GM12875 (cell line): Measurements from ENCODE around the gene AP2A2.

ENCODE experiments used
- H3K4me3 ChIP-seq: one replicate; pipeline ENCODE4 v1.5.1; 2011; ENCODE audit warnings: low read depth, low read length, control low read depth
- TF ChIP-seq, protein P1 (sequence below): IDR thresholded peaks from 2 replicates; pipeline ENCODE4 v1.5.1; 2011; ENCODE audit warnings: low read depth, mild to moderate bottlenecking, control low read depth, inconsistent platforms, low read length, moderate library complexity, borderline replicate concordance; ENCODE audit not compliant: insufficient read depth

AP2A2 gene

DNA sequence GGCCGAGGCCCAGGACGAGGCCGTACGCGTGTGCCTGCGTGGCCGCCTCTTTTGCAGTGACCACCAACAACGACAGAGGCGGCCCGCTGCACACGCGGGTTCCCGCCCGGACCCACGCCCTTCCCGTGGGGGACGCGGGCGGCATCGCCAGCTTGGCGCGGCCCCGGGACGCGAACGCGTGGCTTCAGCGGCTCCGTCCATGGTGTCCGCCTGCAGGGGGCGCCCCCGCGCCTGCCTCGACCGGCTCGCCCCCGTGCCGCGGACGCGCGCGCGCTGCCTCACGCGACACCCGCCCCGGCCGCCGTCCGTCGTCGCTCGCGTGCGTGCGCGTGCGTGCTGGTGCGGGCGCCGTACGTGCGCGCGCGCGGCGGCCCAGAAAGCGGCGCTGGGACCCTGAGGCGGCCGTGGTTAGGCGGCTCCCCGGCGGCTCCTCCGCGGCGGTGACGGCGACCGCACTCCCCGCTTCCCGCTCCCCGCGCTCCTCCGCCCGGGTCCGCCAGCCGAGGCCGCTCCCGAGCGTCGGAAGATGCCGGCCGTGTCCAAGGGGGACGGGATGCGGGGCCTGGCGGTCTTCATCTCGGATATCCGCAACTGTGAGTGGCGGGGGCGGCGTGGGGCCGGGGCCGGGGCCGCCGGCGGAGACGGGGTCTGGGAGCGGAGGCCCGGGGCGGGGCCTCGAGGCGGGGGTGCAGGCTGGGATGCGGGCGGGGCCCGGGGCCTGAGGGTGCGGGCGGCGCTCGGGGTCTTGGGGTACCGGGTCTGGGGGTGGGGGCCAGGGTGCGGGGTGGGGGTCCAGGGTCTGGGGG is at the start of gene AP2A2:
AP2A2 (plus strand) TSS at position 375 of the 806 bp plus-strand sequence; CDS start at position 527, 152 bp downstream.
- TF ChIP-seq, protein P1, sequence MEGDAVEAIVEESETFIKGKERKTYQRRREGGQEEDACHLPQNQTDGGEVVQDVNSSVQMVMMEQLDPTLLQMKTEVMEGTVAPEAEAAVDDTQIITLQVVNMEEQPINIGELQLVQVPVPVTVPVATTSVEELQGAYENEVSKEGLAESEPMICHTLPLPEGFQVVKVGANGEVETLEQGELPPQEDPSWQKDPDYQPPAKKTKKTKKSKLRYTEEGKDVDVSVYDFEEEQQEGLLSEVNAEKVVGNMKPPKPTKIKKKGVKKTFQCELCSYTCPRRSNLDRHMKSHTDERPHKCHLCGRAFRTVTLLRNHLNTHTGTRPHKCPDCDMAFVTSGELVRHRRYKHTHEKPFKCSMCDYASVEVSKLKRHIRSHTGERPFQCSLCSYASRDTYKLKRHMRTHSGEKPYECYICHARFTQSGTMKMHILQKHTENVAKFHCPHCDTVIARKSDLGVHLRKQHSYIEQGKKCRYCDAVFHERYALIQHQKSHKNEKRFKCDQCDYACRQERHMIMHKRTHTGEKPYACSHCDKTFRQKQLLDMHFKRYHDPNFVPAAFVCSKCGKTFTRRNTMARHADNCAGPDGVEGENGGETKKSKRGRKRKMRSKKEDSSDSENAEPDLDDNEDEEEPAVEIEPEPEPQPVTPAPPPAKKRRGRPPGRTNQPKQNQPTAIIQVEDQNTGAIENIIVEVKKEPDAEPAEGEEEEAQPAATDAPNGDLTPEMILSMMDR, result peak; percentile 86

DNA sequence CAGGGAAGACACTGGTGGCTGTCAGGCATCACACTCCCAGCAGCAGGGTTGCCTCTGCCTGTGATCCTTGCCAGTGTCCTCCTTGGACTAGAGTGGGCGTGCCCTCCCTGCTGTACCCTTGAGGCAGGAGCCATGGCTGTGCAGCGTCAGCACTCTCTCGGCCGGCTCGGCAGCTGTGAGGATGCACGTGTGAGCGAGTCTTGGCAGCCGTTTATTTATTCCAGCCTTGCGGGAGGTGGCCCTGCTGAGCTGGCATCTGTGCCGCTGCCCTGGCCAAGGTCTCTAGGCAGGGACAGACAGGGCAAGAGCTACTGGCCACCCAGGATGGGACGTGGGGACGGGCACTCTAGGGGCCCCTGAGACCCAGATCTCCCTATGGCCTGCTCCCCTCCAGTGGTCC is 49.1 kb upstream of the AP2A2 start:
- no peak overlapping the region for H3K4me3 ChIP-seq
- TF ChIP-seq, protein P1, result no peak

More for the DNA sequence above, at the start of gene AP2A2:
- H3K4me3 ChIP-seq, result peak within 1 kb of the TSS; percentile 75

DNA sequence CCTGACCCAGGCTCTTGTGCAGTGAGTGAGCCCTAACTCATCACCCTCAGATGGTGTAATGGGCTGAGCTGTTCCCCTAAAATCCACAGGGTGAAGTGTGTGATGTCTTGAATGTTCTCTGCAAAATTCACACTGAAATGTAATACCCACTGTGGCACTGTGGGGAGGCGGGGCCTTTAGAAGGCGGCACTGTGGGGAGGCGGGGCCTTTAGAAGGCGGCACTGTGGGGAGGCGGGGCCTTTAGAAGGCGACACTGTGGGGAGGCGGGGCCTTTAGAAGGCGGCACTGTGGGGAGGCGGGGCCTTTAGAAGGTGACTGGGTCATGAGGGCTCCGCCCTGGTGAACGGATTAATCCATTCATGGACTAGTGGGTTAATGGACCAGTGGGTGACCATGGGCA is 48.1 kb upstream of the AP2A2 start:
- TF ChIP-seq, protein P1, result no peak
- H3K4me3 ChIP-seq, result no peak overlapping the region

DNA sequence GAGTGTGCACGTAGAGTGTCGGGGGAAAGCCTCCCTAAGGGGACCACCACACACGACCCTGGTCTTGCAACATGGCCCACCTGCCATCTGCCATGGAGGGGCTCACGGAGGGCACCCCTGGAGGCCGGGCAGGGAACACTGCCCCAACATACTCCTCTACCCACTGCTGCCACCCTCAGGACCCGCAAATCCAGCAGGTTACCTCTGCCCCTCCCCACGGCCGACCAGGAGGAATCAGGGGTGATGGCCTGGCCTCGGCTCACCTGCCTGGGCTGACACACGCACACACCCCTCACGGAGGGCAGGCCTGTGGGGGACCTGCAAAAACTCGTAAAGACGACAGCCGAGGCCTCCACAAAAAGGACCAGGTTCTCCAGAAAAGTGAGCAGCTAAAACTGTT is 45.2 kb upstream of the AP2A2 start:
- TF ChIP-seq, protein P1, result no peak
- H3K4me3 ChIP-seq, result no peak overlapping the region

DNA sequence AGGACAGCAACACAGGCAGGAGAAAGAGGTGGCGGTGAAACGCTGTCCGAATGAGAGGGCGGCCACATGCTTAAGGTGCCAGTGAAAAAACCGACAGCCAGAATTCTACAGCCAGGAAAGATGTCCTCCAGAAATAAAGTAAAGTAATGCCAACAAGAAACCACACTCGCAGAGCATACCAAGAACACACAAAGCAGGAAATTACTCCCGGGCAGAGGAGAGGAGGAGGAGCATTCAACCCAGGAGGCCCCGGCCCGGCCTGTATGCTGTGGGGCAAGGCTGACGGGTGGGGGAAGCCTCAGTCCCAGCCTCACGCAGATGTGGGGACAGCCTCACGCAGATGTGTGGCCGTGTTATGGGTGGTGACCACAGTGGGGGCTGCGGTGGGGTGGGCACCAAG is 43.1 kb upstream of the AP2A2 start:
- no peak overlapping the region for H3K4me3 ChIP-seq
- TF ChIP-seq, protein P1, result no peak

DNA sequence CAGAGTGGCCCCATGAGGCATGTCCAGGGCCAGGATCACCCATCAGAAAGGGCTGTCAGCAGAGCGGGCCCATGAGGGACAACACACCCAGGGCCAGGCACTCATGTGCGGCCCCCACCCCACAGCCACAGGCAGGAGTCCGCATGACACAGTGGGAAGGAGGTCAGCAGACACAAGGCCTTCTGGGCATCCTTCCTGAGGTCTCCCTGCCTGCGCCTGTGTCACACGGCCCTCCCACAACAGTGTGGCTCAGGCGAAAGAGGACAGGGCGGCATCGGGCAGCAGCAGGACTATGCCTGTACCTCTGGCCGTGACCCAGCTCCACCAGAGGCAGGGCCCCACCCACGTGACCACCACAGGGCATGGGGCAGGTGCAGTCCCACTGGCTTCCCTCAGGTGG is 42.1 kb upstream of the AP2A2 start:
- H3K4me3 ChIP-seq, result no peak overlapping the region
- TF ChIP-seq, protein P1, result no peak

DNA sequence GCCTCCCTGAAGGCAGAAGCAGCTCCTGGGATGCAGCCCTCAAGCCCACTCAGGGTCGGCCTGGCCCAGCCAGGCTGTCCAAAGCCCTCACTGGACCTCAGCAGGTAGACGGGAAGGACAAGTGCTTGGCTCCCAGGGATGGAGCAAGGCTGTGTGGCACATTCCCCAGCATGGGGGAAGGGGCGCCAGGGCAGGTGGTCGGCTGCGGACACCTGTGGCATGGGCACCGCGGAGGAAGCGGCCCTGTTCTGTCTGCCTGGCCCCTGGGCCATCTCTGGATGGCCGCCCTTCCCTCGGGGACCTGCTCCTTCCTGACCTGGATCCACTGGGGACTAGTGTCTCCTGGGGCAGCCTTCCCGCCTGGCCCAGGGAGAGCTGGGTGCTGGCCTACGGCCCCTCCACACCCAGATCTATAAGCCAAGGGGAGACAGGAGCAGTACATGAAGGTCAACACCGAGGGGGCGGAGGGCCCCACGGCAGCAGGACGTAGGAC is 41.0 kb upstream of the AP2A2 start:
- H3K4me3 ChIP-seq, result no peak overlapping the region
- TF ChIP-seq, protein P1, result no peak
